GM12801 (cell line): ENCODE data around the gene LIG1.

Source experiments
- CTCF ChIP-seq: IDR thresholded peaks from one replicate; pipeline ENCODE4 v1.5.1; 2011; ENCODE audit warnings: control low read depth; ENCODE audit not compliant: insufficient read length; ENCODE audit errors: extremely low read depth

LIG1 gene

DNA sequence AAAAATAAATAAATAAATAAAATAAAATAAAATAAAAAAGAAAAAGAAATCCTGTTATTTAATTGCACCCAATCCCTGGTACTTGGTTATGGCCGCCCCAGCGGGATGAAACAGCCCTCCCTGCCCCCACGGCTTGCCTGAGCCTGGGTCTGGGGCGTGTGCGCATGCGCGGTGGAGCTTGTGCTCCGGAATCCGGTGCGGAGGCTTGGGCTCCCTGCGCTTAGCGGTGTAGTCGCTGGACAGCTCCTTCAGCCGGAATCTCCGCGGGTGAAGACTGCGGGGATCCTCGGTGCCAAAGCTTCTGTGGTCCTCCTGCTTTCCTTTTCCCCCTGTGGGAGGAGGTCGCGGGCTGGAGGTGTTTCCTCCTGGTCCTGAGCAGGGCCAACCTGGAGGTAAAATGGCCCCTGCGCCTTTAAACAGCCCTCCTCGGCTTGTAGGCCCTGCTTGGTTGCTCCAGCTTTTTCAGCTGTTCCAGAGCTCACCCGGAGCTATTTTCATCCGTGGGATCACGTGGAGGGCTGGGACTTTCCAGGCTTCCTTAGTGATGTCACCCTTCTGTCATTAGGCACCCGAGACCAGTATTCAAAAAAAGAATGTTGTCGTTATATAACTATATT lies 59.7 kb downstream of the LIG1 start, which contains the start of gene PLA2G4C:
Gene PLA2G4C, minus strand, starts transcription at position 468 of the 617 bp plus-strand sequence. CDS start 4,288 bp downstream, outside the sequence.
- TF ChIP-seq CTCF: no peak

- no peak for TF ChIP-seq CTCF
Measured at GRCh38 chr19:48108997-48109782, 61.0 kb downstream of the LIG1 start.

DNA sequence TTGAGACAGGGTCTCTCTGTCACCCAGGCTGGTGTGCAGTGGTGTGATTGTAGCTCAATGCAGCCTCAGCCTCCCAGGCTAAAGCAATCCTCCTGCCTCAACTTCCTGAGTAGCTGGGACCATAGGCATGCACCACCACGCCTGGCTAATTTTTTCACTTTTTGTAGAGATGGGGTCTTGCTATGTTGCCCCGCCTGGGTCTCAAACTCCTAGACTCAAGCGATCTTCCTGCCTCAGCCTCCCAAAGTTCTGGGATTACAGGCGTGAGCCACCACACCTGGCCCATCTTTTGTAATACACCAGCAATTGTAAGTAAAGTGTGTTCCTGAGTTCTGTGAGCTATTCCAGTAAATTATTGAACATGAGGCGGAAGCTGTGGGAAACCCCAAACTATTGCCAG lies 66.2 kb downstream of the LIG1 start:
- no peak for TF ChIP-seq CTCF

- no peak for TF ChIP-seq CTCF
Measured at GRCh38 chr19:48102870-48103751, 67.0 kb downstream of the LIG1 start.

- TF ChIP-seq CTCF: no peak
Measured at GRCh38 chr19:48095612-48096175, 74.5 kb downstream of the LIG1 start.

GRCh38 chr19:48094855-48095203 lies 75.3 kb downstream of the LIG1 start:
- no peak for TF ChIP-seq CTCF
